Liver (tissue), 9 donors: ENCODE results near the gene ERC1. TPM values are rescaled to one million over a fixed set of nuclear protein-coding genes. Genes with fewer than 3 reads are reported as not detected.

Experiments
- DNase-seq: peaks from one replicate; pipeline ENCODE4 v3.0.0-alpha.2; 2017; ENCODE audit warnings: low spot score
- H3K27ac ChIP-seq, 2 donors: one replicate each; pipeline ENCODE4 v1.7.0; 2013; ENCODE audit warnings: inconsistent platforms in 2 of 2, low read length in 2 of 2, control low read depth in 1 of 2, low read depth in 1 of 2, mild to moderate bottlenecking in 1 of 2
- H3K27me3 ChIP-seq, 4 donors: one replicate each; pipeline versions ENCODE4 v1.6.1 to v1.7.0; 2013; ENCODE audit warnings: low read length in 3 of 4, inconsistent platforms in 1 of 4, mild to moderate bottlenecking in 1 of 4, moderate library complexity in 1 of 4; ENCODE audit not compliant: control insufficient read depth in 4 of 4, insufficient read depth in 4 of 4
- H3K36me3 ChIP-seq, 4 donors: one replicate each; pipeline versions ENCODE4 v1.6.1 to v1.7.0; 2013; ENCODE audit warnings: low read length in 3 of 4, mild to moderate bottlenecking in 3 of 4, low read depth in 1 of 4, moderate library complexity in 1 of 4; ENCODE audit not compliant: control insufficient read depth in 4 of 4, insufficient read depth in 3 of 4
- H3K4me1 ChIP-seq, 4 donors: one replicate each; pipeline versions ENCODE4 v1.6.1 to v1.7.0; 2013; ENCODE audit warnings: low read length in 3 of 4, mild to moderate bottlenecking in 3 of 4, moderate library complexity in 1 of 4; ENCODE audit not compliant: control insufficient read depth in 4 of 4, insufficient read depth in 4 of 4
- H3K4me3 ChIP-seq, 3 donors: one replicate each; pipeline versions ENCODE4 v1.6.1 to v1.7.0; 2013; ENCODE audit warnings: low read length in 3 of 3, control low read depth in 1 of 3, low read depth in 1 of 3, mild to moderate bottlenecking in 1 of 3
- H3K9ac ChIP-seq, 2 donors: one replicate each; pipeline ENCODE4 v1.7.0; 2013; ENCODE audit warnings: low read length in 2 of 2, mild to moderate bottlenecking in 2 of 2, moderate library complexity in 2 of 2, control low read depth in 1 of 2, low read depth in 1 of 2
- H3K9me3 ChIP-seq, 4 donors: one replicate each; pipeline versions ENCODE4 v1.6.1 to v1.7.0; 2013; ENCODE audit warnings: low read length in 3 of 4; ENCODE audit not compliant: control insufficient read depth in 4 of 4
- EGR1 ChIP-seq, 2 donors: IDR thresholded peaks; 2 replicates each; pipeline ENCODE4 v1.6.1; 2016 to 2018; ENCODE audit warnings: antibody characterized with exemption in 2 of 2, low read depth in 2 of 2
- FOXA1 ChIP-seq: IDR thresholded peaks from 2 replicates; pipeline ENCODE4 v1.6.1; 2016; ENCODE audit warnings: antibody characterized with exemption
- FOXA2 ChIP-seq: IDR thresholded peaks from 2 replicates; pipeline ENCODE4 v1.6.1; 2016; ENCODE audit warnings: antibody characterized with exemption
- GABPA ChIP-seq, 2 donors: IDR thresholded peaks in 1 of 2; conservative IDR thresholded peaks in 1 of 2; 2 replicates each; pipeline ENCODE4 v1.6.1; 2016; ENCODE audit warnings: antibody characterized with exemption in 2 of 2, mild to moderate bottlenecking in 1 of 2, moderate library complexity in 1 of 2
- HNF4A ChIP-seq, 2 donors: conservative IDR thresholded peaks; 2 replicates each; pipeline ENCODE4 v1.6.1; 2016; ENCODE audit warnings: antibody characterized with exemption in 2 of 2, mild to moderate bottlenecking in 2 of 2
- HNF4G ChIP-seq: IDR thresholded peaks from 2 replicates; pipeline ENCODE4 v1.6.1; 2016; ENCODE audit warnings: antibody characterized with exemption
- JUND ChIP-seq, 2 donors: IDR thresholded peaks; 2 replicates each; pipeline ENCODE4 v1.6.1; 2016; ENCODE audit warnings: antibody characterized with exemption in 2 of 2
- NR2F2 ChIP-seq: IDR thresholded peaks from 2 replicates; pipeline ENCODE4 v1.6.1; 2016; ENCODE audit warnings: antibody characterized with exemption
- TAF1 ChIP-seq: conservative IDR thresholded peaks from 2 replicates; pipeline ENCODE4 v1.6.1; 2016; ENCODE audit warnings: antibody characterized with exemption, mild to moderate bottlenecking
- YY1 ChIP-seq: IDR thresholded peaks from 2 replicates; pipeline ENCODE4 v1.6.1; 2016; ENCODE audit warnings: antibody characterized with exemption, mild to moderate bottlenecking
- WGBS: extraction: QIAGEN DNeasy Blood & Tissue Kit; methylation state at CpG from one replicate; pipeline ENCODE4 v1.1.7; 2013; 5-methylcytosine and 5-hydroxymethylcytosine counted together
- polyA plus RNA-seq, 2 donors: library from polyadenylated mRNA; stranded (reverse) in 1 of 2; unstranded in 1 of 2; fragments of 200-250 nt in 1 of 2; fragments of >200 nt in 1 of 2; fragmentation: Nextera tagmentation in 1 of 2; extraction: Ambion mirVana in 1 of 2; gene quantifications; one replicate each; pipeline versions ENCODE4 v1.2.1 to v1.2.3, GENCODE V29; 2013 to 2015
- total RNA-seq, 2 donors: library from RNA; depleted of rRNA; stranded (reverse); fragments of >200 nt; gene quantifications; one replicate each; pipeline ENCODE4 v1.2.3, GENCODE V29; 2014
- TF ChIP-seq, protein P1 (sequence below): IDR thresholded peaks from 2 replicates; pipeline ENCODE4 v1.6.1; 2016; ENCODE audit warnings: antibody characterized with exemption
- TF ChIP-seq, protein P2 (sequence below): IDR thresholded peaks from 2 replicates; pipeline ENCODE4 v1.6.1; 2016; ENCODE audit warnings: antibody characterized with exemption, mild to moderate bottlenecking
- TF ChIP-seq, protein P3 (sequence below): IDR thresholded peaks from 2 replicates; pipeline ENCODE4 v1.6.1; 2016; ENCODE audit warnings: antibody characterized with exemption
- TF ChIP-seq, protein P4 (sequence below): fragments of 150-350 bp; IDR thresholded peaks from 2 replicates; pipeline ENCODE4 v1.5.1; 2017; ENCODE audit warnings: improper control_type of control experiment, low read depth, low read length; ENCODE audit not compliant: missing input control
- TF ChIP-seq, protein P5 (sequence below): IDR thresholded peaks from 2 replicates; pipeline ENCODE4 v1.6.1; 2016; ENCODE audit warnings: antibody characterized with exemption
- donor health status: healthy.
- donor health status: healthy.
- donor health status: healthy.
- donor health status: healthy.
- donor health status: healthy.

The ERC1 gene
- total and polyA plus RNA-seq, 4 donors = 6.2 to 50.2 (median 10.3) TPM

DNA sequence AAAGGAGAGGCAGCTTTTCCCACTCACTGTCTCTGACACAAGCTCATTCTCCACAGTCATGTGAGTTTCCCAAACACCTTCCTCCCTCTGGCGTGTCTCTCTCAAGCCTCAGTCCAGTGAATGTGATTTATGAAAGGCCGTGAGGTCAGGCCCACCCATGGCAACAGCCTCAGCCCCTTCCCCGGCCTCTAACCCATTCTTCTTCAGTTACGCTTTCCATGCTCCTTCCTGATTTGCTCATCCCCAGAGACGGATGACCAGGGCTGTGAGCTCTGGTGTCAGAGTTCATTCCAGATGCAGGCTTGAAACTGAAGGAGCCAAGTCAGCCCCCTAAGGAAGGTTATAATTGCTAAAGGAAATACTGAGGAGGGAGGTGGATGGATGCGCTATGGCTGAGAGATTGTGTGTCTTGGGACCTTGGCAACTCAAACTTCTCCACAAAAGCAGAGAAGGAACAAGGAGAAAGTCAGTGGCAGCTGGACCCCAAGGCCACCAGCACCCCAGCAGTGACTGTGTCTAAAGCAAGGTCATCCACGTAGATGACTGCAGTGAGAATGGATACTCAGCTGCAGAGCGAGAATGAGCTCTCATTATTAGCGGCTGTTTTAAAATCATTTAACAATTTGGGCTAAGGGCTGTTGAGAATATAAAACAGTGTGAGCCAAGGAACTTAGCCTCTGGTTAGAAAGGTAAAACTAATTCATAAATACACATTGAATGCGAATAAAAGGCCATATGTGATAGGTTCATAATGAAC, 519.2 kb downstream of the ERC1 start:
- no peak overlapping the region for H3K9ac ChIP-seq
- peaks cover 0 to 1% (median 0%) of the 10 kb centered on the region in 4 donors for H3K9me3 ChIP-seq
- TF ChIP-seq, protein P1, sequence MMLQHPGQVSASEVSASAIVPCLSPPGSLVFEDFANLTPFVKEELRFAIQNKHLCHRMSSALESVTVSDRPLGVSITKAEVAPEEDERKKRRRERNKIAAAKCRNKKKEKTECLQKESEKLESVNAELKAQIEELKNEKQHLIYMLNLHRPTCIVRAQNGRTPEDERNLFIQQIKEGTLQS = no peak
- TF ChIP-seq FOXA1 (no peak), EGR1 (IDR thresholded peaks at IDR 0.05; ENCODE audit: low read depth in 2 of 2) (no peak), NR2F2 (no peak), GABPA (IDR thresholded peaks at IDR 0.05 in 1 of 2, conservative IDR thresholded peaks at IDR 0.05 in 1 of 2) (no peak), TAF1 (no peak), JUND (IDR thresholded peaks at IDR 0.05) (no peak), HNF4A (conservative IDR thresholded peaks at IDR 0.05) (no peak)
- TF ChIP-seq, protein P2, sequence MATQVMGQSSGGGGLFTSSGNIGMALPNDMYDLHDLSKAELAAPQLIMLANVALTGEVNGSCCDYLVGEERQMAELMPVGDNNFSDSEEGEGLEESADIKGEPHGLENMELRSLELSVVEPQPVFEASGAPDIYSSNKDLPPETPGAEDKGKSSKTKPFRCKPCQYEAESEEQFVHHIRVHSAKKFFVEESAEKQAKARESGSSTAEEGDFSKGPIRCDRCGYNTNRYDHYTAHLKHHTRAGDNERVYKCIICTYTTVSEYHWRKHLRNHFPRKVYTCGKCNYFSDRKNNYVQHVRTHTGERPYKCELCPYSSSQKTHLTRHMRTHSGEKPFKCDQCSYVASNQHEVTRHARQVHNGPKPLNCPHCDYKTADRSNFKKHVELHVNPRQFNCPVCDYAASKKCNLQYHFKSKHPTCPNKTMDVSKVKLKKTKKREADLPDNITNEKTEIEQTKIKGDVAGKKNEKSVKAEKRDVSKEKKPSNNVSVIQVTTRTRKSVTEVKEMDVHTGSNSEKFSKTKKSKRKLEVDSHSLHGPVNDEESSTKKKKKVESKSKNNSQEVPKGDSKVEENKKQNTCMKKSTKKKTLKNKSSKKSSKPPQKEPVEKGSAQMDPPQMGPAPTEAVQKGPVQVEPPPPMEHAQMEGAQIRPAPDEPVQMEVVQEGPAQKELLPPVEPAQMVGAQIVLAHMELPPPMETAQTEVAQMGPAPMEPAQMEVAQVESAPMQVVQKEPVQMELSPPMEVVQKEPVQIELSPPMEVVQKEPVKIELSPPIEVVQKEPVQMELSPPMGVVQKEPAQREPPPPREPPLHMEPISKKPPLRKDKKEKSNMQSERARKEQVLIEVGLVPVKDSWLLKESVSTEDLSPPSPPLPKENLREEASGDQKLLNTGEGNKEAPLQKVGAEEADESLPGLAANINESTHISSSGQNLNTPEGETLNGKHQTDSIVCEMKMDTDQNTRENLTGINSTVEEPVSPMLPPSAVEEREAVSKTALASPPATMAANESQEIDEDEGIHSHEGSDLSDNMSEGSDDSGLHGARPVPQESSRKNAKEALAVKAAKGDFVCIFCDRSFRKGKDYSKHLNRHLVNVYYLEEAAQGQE = no peak
- TF ChIP-seq, protein P3, sequence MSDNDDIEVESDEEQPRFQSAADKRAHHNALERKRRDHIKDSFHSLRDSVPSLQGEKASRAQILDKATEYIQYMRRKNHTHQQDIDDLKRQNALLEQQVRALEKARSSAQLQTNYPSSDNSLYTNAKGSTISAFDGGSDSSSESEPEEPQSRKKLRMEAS = no peak
- TF ChIP-seq, protein P4, sequence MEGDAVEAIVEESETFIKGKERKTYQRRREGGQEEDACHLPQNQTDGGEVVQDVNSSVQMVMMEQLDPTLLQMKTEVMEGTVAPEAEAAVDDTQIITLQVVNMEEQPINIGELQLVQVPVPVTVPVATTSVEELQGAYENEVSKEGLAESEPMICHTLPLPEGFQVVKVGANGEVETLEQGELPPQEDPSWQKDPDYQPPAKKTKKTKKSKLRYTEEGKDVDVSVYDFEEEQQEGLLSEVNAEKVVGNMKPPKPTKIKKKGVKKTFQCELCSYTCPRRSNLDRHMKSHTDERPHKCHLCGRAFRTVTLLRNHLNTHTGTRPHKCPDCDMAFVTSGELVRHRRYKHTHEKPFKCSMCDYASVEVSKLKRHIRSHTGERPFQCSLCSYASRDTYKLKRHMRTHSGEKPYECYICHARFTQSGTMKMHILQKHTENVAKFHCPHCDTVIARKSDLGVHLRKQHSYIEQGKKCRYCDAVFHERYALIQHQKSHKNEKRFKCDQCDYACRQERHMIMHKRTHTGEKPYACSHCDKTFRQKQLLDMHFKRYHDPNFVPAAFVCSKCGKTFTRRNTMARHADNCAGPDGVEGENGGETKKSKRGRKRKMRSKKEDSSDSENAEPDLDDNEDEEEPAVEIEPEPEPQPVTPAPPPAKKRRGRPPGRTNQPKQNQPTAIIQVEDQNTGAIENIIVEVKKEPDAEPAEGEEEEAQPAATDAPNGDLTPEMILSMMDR = no peak
- TF ChIP-seq, protein P5, sequence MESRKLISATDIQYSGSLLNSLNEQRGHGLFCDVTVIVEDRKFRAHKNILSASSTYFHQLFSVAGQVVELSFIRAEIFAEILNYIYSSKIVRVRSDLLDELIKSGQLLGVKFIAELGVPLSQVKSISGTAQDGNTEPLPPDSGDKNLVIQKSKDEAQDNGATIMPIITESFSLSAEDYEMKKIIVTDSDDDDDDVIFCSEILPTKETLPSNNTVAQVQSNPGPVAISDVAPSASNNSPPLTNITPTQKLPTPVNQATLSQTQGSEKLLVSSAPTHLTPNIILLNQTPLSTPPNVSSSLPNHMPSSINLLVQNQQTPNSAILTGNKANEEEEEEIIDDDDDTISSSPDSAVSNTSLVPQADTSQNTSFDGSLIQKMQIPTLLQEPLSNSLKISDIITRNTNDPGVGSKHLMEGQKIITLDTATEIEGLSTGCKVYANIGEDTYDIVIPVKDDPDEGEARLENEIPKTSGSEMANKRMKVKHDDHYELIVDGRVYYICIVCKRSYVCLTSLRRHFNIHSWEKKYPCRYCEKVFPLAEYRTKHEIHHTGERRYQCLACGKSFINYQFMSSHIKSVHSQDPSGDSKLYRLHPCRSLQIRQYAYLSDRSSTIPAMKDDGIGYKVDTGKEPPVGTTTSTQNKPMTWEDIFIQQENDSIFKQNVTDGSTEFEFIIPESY = no peak
- H3K27ac ChIP-seq = no peak overlapping the region
- no peaks in the 10 kb centered on the region for H3K4me1 ChIP-seq
- WGBS = 82% methylated on average over 10 of the region's 10 CpGs
- no peaks in the 10 kb centered on the region for H3K36me3 ChIP-seq
- H3K4me3 ChIP-seq = no peak overlapping the region
- no peaks in the 10 kb centered on the region for H3K27me3 ChIP-seq
- peak; percentile 12 for DNase-seq

DNA sequence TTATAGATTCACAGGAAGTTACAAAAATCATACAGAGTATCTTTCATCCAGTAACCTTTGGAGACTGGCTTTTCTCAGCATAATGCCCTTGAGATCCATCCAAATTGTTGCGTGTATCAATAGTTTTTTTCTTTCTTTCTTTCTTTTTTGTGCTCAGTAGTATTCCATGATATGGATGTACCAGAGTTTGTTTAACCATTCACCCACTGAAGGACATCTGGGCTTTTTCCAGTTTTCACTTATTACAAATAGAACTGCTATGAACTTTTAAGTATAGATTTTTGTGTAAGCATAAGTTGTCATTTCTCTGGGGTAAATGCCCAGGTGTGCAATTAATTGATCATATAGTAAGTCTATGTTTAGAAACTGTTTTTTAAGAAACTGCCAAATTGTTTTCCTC, 524.0 kb downstream of the ERC1 start:
- no peak for TF ChIP-seq FOXA1
- no peak for TF ChIP-seq YY1
- TF ChIP-seq FOXA2 = no peak
- TF ChIP-seq HNF4G = no peak
- TF ChIP-seq, protein P5 = no peak
- TF ChIP-seq, protein P4 = no peak
- TF ChIP-seq EGR1 (IDR thresholded peaks at IDR 0.05; ENCODE audit: low read depth in 2 of 2) = no peak
- peaks cover 0 to 1% (median 0%) of the 10 kb centered on the region in 4 donors for H3K9me3 ChIP-seq
- no peak overlapping the region for H3K4me3 ChIP-seq
- H3K27me3 ChIP-seq = no peaks in the 10 kb centered on the region
- H3K4me1 ChIP-seq = peaks cover 3 to 10% (median 6%) of the 10 kb centered on the region in 4 donors
- H3K9ac ChIP-seq = no peak overlapping the region
- DNase-seq = no peak
- H3K27ac ChIP-seq = no peak overlapping the region
- H3K36me3 ChIP-seq = no peaks in the 10 kb centered on the region
- WGBS = 97% methylated on average over 1 of the region's 1 CpG
